Measurements from ENCODE around the gene STRBP.

- TF ChIP-seq, protein P1, sequence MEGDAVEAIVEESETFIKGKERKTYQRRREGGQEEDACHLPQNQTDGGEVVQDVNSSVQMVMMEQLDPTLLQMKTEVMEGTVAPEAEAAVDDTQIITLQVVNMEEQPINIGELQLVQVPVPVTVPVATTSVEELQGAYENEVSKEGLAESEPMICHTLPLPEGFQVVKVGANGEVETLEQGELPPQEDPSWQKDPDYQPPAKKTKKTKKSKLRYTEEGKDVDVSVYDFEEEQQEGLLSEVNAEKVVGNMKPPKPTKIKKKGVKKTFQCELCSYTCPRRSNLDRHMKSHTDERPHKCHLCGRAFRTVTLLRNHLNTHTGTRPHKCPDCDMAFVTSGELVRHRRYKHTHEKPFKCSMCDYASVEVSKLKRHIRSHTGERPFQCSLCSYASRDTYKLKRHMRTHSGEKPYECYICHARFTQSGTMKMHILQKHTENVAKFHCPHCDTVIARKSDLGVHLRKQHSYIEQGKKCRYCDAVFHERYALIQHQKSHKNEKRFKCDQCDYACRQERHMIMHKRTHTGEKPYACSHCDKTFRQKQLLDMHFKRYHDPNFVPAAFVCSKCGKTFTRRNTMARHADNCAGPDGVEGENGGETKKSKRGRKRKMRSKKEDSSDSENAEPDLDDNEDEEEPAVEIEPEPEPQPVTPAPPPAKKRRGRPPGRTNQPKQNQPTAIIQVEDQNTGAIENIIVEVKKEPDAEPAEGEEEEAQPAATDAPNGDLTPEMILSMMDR (IDR thresholded peaks at IDR 0.05; ENCODE audit: borderline replicate concordance, extremely low read depth, low read length, poor library complexity, severe bottlenecking): no peak
- TF ChIP-seq EZH2 (IDR thresholded peaks at IDR 0.05; ENCODE audit: borderline replicate concordance, low read depth, low read length, severe bottlenecking): no peak
Measured at GRCh38 chr9:123261006-123261677, 7.2 kb downstream of the STRBP start.
